Measurements from ENCODE around the gene SCT.

GRCh38 chr11:610146-610801 lies 16.7 kb downstream of the SCT start:
- TF ChIP-seq CTCF (IDR thresholded peaks at IDR 0.05), result no peak
- no peak for TF ChIP-seq POLR2A (IDR thresholded peaks at IDR 0.05)
